Epidermal melanocyte (primary cell): ENCODE data around the gene PHIP.

Experiments
- DNase-seq: peaks from one replicate; pipeline ENCODE4 v3.0.0; 2011; ENCODE audit warnings: low spot score; ENCODE audit not compliant: insufficient read length

Gene PHIP

GRCh38 chr6:79070206-79070825 is 7.7 kb downstream of the PHIP start:
- DNase-seq: no peak

GRCh38 chr6:79066828-79067227 is 11.2 kb downstream of the PHIP start:
- DNase-seq: no peak

GRCh38 chr6:79066330-79066729 is 11.7 kb downstream of the PHIP start:
- DNase-seq: no peak

DNA sequence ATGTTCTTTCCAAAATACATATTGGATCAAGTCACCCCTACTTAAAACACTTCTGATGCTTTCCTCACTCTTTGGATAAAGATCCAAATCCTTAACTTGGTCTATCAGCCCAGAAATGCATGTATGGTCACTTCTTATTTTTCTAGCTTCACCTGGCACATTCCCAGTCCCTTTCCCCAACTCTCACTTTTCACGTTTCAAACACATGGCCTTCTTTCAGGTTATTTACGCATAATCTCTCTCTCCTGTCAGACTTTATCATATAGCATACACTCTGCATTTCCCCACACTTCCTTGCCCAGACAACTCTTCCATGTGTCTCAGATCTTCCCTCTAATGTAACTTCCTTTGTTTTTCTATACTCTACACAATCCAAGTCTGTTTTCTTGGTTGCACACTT is 12.8 kb downstream of the PHIP start:
- no peak for DNase-seq

- no peak for DNase-seq
Measured at GRCh38 chr6:79064635-79065034, 13.4 kb downstream of the PHIP start.

- no peak for DNase-seq
Measured at GRCh38 chr6:79062708-79063107, 15.3 kb downstream of the PHIP start.

DNA sequence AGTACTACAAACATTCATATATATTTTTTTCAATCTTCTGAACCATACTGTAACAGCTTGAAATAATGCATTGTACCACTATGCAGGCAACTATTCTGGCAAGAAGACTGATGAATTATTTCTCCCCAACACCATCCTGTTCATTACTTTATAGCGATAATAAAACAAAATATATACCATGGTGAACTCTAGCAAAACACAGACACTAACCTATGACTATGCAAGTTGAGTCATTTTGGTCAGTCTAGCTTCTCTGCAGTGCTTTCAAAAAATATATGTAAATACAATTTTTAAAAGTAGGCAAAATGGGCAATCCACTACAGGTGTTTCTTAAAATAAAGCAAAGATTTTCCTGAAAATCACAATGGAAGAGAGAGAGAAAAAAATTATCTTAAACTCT is 20.3 kb downstream of the PHIP start:
- DNase-seq: no peak

- no peak for DNase-seq
Measured at GRCh38 chr6:79056226-79056625, 21.8 kb downstream of the PHIP start.

DNA sequence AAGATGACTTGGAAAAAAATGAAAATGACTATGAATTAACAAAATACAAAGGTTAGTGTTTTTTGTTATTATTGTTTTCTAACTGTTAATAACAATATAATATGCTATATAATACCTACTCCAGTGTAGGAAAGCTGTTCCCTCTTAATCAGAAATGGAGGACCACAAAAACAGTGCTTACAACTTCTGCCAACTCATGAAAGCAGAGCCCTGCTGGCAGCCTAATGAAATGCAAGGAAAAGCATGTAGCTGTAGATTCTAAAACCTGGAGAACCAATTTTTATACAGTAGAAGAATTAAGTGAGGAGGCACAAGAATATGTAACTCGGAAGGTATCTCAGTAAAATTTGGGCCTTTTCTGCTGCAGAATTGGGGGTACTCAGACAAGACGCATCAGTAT is 29.4 kb downstream of the PHIP start:
- DNase-seq: no peak

GRCh38 chr6:79047072-79047471 is 31.0 kb downstream of the PHIP start:
- DNase-seq: no peak

GRCh38 chr6:79045966-79046365 is 32.1 kb downstream of the PHIP start:
- DNase-seq: no peak

DNA sequence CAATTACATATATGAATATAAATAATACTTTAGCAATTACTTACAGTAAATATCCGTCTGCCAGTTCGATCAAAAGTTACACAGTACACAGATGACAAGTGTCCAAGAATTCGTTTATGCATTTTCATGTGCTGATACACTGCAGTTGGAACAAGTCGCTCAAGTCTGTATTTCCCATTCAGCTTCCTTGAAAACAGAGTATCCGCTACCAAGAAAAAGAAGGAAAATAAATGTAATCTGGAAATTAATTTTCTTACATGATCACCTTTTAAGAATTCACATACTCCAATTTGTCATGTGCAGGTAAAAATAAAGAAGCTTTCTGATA is 35.3 kb downstream of the PHIP start:
- no peak for DNase-seq

DNA sequence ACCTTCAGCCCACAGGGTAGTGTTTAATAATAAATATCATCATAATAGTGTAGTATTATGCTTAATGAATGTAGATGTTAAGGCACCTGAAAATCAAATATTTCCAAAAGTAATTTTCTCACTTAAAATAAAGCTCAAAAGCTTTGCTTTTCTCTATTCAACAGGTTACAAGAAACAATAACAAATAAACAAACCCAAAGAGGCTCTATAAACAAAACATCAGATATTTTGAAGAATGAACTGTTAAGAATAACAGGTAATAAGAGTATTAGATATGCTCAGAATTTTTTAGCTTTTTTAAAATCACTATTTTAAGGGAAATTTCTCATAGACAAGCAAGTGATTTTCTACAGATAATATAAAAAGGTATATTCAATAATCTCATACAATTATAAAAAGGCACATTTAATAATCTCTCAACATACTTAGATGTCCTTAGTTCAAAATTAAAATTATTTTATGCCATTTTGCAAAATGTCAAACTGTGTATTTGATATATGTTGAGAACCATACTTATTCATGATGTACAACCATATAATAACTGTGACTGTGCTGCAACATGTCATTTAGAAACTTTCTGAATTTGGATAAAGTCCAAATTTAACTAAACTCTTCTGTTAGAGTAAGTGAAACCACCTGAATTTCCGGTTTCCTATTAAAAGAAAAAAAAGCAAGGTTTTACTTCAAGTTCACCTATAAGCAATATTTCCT is 35.8 kb downstream of the PHIP start:
- no peak for DNase-seq

GRCh38 chr6:79040083-79040482 is 38.0 kb downstream of the PHIP start:
- DNase-seq: no peak

- no peak for DNase-seq
Measured at GRCh38 chr6:79038061-79038460, 40.0 kb downstream of the PHIP start.

DNA sequence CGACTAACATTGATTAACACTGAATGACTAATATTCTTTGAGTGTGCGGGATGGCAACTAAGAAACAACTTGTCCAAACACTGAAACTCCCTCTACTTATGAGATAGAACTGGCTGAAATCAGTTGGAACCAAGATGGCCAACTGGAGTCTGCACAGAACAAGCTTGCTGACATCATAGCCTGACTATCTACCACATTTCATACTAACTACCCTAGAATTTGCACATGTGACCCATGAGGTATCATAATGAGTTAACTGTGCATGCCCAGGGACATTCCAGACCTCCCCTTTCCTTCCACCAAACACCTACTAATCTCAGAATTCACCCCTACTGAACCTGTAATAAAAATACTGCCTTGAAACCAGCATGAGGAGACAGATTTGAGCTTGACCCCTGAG is 43.2 kb downstream of the PHIP start:
- no peak for DNase-seq

DNA sequence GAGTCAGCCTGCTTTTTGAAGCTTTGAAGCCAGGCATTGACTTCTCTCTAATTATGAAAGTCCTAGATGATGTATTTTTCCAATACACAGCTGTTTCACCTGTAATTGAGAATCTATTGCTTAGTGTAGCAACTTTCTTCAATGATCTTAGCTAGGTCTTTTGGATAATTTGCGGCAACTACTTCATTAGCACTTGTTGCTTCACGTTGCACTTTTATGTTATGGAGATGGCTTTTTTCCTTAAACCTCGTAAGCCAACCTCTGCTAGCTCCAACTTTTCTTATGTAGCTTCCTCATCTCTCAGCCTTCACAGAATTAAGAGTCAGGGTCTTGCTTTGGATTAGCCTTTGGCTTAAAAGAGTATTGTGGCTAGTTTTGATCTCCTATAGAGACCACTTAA is 44.8 kb downstream of the PHIP start:
- no peak for DNase-seq

DNA sequence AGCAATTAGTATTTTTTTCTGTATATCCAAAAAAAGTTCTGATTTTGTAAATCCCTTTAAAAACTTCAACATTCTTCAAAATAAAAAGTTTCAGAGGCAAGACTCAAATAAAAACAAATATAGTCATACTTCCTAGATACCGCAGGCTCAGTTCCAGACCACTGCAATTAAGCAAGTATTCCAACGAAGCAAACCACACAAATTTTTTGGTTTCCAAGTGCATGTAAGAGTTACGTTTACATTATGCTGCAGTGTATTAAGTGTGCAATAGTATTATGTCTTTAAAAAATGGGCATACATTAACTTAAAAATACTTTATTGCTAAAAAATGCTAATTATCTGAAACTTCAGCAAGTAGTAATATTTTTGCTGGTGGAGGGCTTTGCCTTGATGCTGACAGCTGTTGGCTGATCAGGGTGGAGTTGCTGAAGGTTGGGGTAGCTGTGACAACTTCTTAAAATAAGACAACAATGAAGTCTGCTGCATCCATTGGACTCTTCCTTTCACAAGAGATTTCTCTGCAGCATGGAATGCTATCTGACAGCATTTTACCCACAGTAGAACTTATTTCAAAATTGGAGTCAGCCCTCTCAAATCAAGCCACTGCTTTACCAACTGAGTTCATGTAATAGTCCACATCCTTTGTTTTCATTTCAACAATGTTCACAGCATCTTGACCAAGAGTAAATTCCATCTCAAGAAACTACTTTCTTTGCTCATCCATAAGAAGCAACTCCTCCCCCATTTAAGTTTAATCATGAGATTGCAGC is 46.0 kb downstream of the PHIP start:
- DNase-seq: no peak

- no peak for DNase-seq
Measured at GRCh38 chr6:79030511-79030910, 47.5 kb downstream of the PHIP start.

DNA sequence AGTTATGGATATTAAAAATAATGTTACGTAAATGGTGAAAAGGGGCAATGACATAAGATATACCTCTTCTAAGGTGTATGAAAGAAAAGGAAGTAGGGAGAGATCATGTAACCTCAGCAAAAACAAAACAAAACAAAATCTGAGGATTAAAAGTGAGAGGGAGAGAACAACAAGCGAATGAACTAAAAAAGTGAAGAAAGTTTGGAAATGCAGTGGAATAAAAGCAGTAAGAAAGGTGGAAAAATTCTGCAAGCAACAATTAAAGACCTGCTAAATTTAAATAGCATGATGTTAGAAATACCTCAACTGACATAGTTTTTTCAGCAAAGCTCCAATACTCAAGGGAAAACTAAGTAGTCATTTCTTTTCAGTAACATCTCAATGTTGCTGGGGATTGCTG is 48.0 kb downstream of the PHIP start:
- no peak for DNase-seq

DNA sequence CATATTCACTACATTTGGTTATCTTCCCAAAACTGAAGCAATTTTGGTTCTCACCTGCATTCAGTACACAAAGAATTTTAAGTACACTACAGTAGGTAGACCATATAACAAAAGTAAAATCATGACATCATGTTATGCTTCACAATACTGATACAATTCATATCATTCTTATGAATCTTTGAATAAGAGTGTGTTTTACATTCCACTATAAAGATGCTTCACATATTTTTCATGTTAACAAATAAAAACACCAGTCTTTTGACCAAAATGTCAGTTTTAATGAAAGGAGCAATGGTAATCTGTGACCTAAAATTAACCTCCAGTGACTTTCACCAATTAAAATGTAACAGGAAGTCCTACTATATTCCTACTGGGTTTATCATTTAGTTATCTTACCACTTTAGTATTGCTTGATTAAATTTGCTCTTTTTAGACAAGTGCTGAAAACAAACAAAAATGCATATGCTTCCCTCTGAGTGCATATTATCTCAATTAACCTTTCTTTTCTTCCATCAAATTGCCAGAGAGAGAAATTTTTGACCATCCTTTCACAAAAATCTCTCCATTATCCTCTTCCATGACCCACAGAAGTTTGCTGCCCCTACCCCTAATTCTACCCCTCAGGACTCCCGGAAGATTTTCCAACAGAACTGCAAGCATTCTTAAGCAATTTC is 49.3 kb downstream of the PHIP start:
- DNase-seq: no peak

- DNase-seq: no peak
Measured at GRCh38 chr6:79011940-79012339, 66.1 kb downstream of the PHIP start.
